Measurements from ENCODE around the gene NFE2.

GRCh38 chr12:54349679-54350078 lies 48.9 kb upstream of the NFE2 start:
- TF ChIP-seq ZNF596 (tag by site-specific recombination; IDR thresholded peaks at IDR 0.05) (no peak), REST (tag by site-specific recombination; IDR thresholded peaks at IDR 0.05) (no peak), PBX3 (CRISPR knock-in tag; IDR thresholded peaks at IDR 0.05) (no peak), CTCF (tag by site-specific recombination; IDR thresholded peaks at IDR 0.05) (no peak), ZNF202 (tag by site-specific recombination; IDR thresholded peaks at IDR 0.05; ENCODE audit: borderline replicate concordance) (no peak), AEBP2 (tag by site-specific recombination; IDR thresholded peaks at IDR 0.05; ENCODE audit: borderline replicate concordance) (no peak), ZNF76 (tag by site-specific recombination; IDR thresholded peaks at IDR 0.05; ENCODE audit: borderline replicate concordance, low read depth) (no peak), KLF9 (tag by site-specific recombination; IDR thresholded peaks at IDR 0.05; ENCODE audit: low read depth) (no peak), ZNF211 (tag by site-specific recombination; IDR thresholded peaks at IDR 0.05; ENCODE audit: low read depth) (no peak), PRDM6 (tag by site-specific recombination; IDR thresholded peaks at IDR 0.05) (no peak)

All from HEK293 (cell line).